Measurements from ENCODE around the gene EPB42. TPM values are rescaled to one million over a fixed set of nuclear protein-coding genes. Genes with fewer than 3 reads are reported as not detected.

EPB42 gene
- total RNA-seq, 1 experiment from 2014 or later = not detected

DNA sequence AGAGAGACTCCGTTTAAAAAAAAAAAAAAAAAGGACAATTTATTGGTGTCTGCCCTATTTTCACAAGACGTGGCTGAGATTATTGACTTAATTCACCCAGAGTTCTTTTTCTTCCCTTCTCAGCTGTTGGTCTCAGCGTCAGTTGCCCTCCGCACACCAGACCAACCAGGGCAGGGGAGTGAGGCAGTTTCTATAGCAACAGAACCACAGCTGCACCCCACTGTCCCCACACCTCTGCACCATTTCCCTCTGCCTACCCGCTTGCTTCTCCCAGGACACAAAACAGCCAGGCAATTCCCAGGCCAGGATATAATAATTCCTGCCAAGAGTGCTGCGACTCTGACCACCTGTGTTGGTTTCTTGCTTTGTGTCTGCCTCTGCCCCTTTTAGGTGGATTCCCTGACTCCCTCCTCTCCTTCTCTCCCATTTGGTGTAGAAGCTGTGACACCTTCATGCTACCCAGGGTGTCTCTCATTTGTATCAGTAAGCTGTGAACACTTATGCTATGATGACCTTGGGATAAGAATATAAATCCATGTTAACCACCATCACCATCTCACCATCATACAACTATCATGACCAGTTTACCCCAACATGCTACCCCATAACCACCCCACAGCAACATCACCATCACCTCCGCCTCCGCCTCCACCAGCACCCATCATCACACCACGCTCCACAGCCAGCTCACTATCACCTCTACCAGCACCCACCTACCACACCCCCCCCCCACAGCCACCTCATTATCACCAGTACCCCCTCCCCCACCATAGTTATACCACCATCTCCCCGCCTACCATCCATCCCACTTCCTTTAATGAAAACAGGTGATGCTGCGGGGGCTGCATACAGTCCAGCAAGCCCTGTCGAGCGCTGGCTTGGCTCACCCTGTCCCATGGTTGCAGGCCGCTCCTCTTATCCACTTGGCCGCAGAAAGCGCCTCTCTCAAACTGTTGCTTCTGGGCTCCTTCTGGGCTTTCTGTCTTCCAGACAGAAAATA, 589 bp downstream of the EPB42 start:
- DNase-seq (ENCODE audit: low read depth, low spot score) = no peak
- in situ Hi-C loops (cut with HindIII; ENCODE audit: low pct_unique_long_range_greater_than_20kb, low sequenced_read_pairs) = no loop called here

- in situ Hi-C loops (cut with HindIII; ENCODE audit: low pct_unique_long_range_greater_than_20kb, low sequenced_read_pairs) = no loop called here
- DNase-seq (ENCODE audit: low read depth, low spot score) = peak; percentile 54
These were observed 1.7 kb downstream of the EPB42 start for GRCh38 chr15:43218908-43219706.

DNA sequence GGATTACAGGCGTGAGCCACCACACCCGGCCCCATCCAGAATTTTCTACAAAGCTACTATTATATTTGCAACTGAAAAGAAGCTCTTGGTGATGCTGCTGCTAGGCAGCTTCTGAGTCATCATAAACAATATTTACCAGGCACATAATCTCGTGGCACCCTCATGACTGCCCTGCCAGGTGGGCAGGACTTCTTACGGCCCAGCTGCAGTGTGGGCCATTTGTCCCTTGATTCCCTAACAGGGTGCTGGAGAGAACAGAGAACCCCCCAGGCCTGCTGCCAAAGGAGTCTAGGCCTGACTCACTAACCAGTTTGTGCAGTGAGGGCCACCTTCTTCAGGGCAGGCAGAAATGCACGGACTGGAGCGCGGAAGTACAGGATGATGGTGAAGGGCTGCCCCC, 4.9 kb downstream of the EPB42 start:
- DNase-seq (ENCODE audit: low read depth, low spot score) = peak; percentile 24
- in situ Hi-C loops (cut with HindIII; ENCODE audit: low pct_unique_long_range_greater_than_20kb, low sequenced_read_pairs) = no loop called here

GRCh38 chr15:43214592-43215295, 6.1 kb downstream of the EPB42 start:
- in situ Hi-C loops (cut with HindIII; ENCODE audit: low pct_unique_long_range_greater_than_20kb, low sequenced_read_pairs) = no loop called here
- no peak for DNase-seq (ENCODE audit: low read depth, low spot score)

DNA sequence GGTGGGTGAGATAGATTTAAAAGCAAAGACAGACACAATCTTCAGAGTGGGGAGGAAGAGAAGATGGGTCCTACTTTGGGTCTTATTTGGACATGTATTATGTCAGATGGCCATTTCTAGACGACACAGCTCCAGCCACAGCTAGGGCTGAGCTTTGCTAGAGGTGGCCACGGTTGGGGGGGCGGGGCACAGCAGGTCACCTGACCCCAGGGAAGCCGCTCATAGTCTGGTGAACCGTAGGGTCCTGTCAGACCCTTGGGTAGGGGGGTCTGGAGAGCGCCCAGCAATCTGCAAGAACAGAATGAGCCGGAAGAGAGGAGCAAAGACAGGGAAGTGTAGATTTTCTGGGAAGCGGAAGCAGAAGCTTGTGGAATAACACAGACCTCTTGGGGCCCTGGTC, 6.6 kb downstream of the EPB42 start:
- no peak for DNase-seq (ENCODE audit: low read depth, low spot score)
- in situ Hi-C loops (cut with HindIII; ENCODE audit: low pct_unique_long_range_greater_than_20kb, low sequenced_read_pairs) = no loop called here

GRCh38 chr15:43213466-43213865, 7.4 kb downstream of the EPB42 start:
- in situ Hi-C loops (cut with HindIII; ENCODE audit: low pct_unique_long_range_greater_than_20kb, low sequenced_read_pairs) = no loop called here
- DNase-seq (ENCODE audit: low read depth, low spot score) = no peak

- no peak for DNase-seq (ENCODE audit: low read depth, low spot score)
- in situ Hi-C loops (cut with HindIII; ENCODE audit: low pct_unique_long_range_greater_than_20kb, low sequenced_read_pairs) = no loop called here
These were observed 7.9 kb downstream of the EPB42 start for GRCh38 chr15:43212951-43213350.

DNA sequence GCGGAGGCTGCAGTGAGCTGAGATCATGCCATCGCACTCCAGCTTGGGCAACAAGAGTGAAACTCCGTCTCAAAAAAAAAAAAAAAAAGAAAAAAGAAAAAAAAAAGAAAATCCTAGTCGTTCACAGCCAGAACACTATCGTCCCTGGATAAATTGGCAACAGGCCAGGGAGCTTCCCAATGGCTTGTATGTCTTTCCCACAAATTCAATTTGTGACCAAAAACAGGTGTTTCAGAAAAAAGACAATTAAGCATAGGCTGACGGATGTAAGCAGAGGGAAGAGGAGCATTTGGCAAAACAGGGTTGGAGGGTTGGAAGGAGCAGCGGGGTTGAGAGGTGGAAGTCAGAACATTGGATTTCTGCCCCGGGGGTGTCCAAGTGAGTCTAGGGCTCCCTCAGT, 8.5 kb downstream of the EPB42 start:
- in situ Hi-C loops (cut with HindIII; ENCODE audit: low pct_unique_long_range_greater_than_20kb, low sequenced_read_pairs) = no loop called here
- DNase-seq (ENCODE audit: low read depth, low spot score) = no peak

GRCh38 chr15:43211224-43211735, 9.5 kb downstream of the EPB42 start:
- in situ Hi-C loops (cut with HindIII; ENCODE audit: low pct_unique_long_range_greater_than_20kb, low sequenced_read_pairs) = no loop called here
- DNase-seq (ENCODE audit: low read depth, low spot score) = no peak

DNA sequence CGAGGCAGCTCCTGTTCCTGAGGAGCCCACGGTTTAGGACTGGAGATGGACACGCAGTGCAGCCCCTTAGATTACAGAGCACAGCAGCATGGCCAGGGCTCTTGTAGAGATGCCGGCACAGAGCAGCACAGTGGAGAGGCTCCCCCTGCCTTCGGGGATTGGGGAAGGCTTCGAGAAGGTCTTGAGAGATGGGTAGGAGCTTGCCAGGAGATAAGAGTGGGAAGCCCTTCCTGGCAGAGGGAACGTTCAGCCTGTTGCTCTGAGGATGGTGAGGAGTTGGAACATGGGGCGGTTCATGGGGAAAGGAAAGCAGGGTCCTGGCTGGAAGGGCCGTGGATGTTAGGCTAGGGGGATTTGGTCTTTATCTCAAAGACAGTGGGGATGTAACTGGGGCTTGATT, 10.0 kb downstream of the EPB42 start:
- DNase-seq (ENCODE audit: low read depth, low spot score) = no peak
- in situ Hi-C loops (cut with HindIII; ENCODE audit: low pct_unique_long_range_greater_than_20kb, low sequenced_read_pairs) = no loop called here

GRCh38 chr15:43210172-43210745, 10.6 kb downstream of the EPB42 start:
- in situ Hi-C loops (cut with HindIII; ENCODE audit: low pct_unique_long_range_greater_than_20kb, low sequenced_read_pairs) = no loop called here
- no peak for DNase-seq (ENCODE audit: low read depth, low spot score)

GRCh38 chr15:43209059-43209824, 11.6 kb downstream of the EPB42 start:
- peak; percentile 51 for DNase-seq (ENCODE audit: low read depth, low spot score)
- in situ Hi-C loops (cut with HindIII; ENCODE audit: low pct_unique_long_range_greater_than_20kb, low sequenced_read_pairs) = no loop called here

DNA sequence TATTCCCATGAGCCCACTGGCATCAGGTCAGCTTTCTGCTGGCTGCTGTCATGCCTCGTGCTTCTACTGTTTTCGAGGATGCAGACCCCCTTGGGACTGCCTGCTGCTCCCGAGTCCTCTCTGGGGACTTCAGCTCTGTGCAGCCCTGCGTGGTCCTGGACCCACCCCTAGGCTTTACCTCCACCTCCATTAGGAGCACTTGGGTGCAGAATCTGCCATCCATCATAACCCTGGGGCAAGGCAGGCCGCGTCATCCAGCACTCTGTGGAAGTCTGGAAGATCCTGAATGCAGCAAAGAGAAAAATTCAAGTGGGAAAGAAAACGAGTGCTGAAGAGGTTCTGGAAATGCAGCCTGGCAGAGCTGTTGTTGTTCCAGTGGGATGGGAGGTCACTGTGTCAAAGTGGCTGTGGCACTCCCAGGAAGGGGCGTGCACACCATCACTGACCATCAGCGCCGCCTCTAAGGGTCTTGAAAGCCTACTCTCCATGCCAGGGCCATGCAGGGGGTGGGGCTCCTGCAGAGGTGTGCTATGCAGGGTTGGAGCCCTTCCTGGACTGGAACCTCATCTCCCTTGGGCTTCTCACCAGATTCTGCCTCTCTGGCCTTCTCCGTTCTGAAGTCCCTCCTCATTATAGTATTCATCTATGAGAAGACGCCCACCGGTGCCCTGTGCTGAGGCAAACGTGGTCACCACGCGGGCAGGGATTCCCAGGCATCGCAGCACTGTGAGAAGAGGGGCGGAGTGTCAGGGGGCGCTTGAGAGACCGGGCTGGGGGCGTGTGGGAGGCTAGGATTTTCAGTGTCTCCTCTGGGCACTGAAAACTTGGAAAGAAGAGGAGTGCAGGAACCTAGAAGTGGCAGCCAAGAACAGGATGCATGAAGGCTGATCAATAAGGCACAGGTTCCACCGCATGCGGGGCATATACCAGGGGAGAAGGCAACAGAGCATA, 12.5 kb downstream of the EPB42 start:
- DNase-seq (ENCODE audit: low read depth, low spot score) = no peak
- in situ Hi-C loops (cut with HindIII; ENCODE audit: low pct_unique_long_range_greater_than_20kb, low sequenced_read_pairs) = no loop called here

DNA sequence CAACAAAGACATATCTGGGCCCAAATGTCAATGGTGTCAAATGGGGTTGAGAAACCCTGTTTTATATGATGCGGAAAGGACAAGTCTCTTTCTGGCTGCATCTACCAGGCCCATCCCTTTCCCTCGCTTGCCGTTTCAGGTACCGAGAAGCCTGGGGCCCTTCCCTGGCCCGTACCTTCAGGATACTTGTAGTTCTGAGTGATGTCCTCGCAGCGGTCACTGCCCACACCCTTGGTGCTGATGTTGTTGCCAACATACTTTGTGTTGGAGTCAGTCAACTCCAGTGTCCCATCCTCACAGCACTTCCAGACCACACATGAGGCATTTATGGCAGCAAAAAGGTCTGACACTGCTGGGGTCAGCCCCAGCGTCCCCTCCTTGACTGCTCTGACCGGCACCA, 13.8 kb downstream of the EPB42 start:
- in situ Hi-C loops (cut with HindIII; ENCODE audit: low pct_unique_long_range_greater_than_20kb, low sequenced_read_pairs) = no loop called here
- no peak for DNase-seq (ENCODE audit: low read depth, low spot score)

- in situ Hi-C loops (cut with HindIII; ENCODE audit: low pct_unique_long_range_greater_than_20kb, low sequenced_read_pairs) = no loop called here
- no peak for DNase-seq (ENCODE audit: low read depth, low spot score)
These were observed 14.8 kb downstream of the EPB42 start for GRCh38 chr15:43206054-43206453.

Measured in SK-MEL-5 (cell line).